Mesenteric fat pad (tissue), 1 donor: ENCODE data around the gene COL11A1. TPM values are rescaled to one million over a fixed set of nuclear protein-coding genes. Genes with fewer than 3 reads are reported as not detected.
"Not testable (repeated sequence)": the region's sequence is repeated elsewhere in the genome, so short reads cannot be mapped to it uniquely, and the experiment has no call there.

Experiments used
- DNase-seq: peaks from one replicate; pipeline ENCODE4 v3.0.0-alpha.2; 2020; ENCODE audit warnings: low spot score
- total RNA-seq: library from RNA; stranded (reverse); fragmentation: NEBNext Ultra II Directional; extraction: Animal tissue kit (Norgen Biotek cat#: 25700); gene quantifications from one replicate; pipeline ENCODE4 v1.2.1, GENCODE V29; 2021
- donor health status: DM: yes; HTN: yes; CAD: no.

COL11A1 gene
- total RNA-seq, 1 donor from 2014 or later: 0.22 TPM

- no peak for DNase-seq
Measured at GRCh38 chr1:102837551-102837950, 270.8 kb downstream of the COL11A1 start.

- no peak for DNase-seq
Measured at GRCh38 chr1:102836991-102837390, 271.3 kb downstream of the COL11A1 start.

GRCh38 chr1:102834688-102835320 lies 273.5 kb downstream of the COL11A1 start:
- DNase-seq: no peak

- no peak for DNase-seq
Measured at GRCh38 chr1:102833151-102833550, 275.2 kb downstream of the COL11A1 start.

- DNase-seq: not testable (repeated sequence)
Measured at GRCh38 chr1:102826706-102827105, 281.6 kb downstream of the COL11A1 start.
